GM19035 (cell line): ENCODE data around the gene NAXE.
"Not testable (repeated sequence)": the region's sequence is repeated elsewhere in the genome, so short reads cannot be mapped to it uniquely, and the experiment has no call there.

Experiments used
- ATAC-seq: cut with Tn5 transposase; IDR thresholded peaks from one replicate; pipeline ENCODE4 v1.9.1; 2021; ENCODE audit not compliant: unreplicated experiment

NAXE gene

GRCh38 chr1:156591432-156592157 lies at the start of gene NAXE:
TSS of gene NAXE (plus strand) at chr1:156591776. CDS start at chr1:156591805, 29 bp downstream.
- ATAC-seq, result peak; percentile 83

DNA sequence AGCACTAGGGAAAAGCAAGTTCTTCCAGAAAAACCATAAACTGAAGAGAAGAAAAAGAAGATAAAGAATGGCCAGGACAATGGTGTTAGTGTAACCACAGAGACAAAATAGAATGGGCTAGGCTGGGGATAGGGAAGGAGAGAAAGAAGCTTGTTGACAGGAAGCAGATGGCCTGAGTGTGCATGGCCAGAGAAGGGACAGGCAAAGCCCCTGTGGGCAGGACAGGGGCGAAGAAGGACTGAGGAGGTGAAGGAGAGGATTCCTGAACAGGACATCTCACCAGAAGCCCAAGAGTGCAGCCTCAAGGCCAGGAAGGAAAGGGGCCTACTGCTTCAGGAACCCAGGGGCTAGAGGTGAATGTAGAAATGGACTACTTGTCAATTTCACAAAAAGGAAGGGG lies 48.5 kb upstream of the NAXE start:
- no peak for ATAC-seq

DNA sequence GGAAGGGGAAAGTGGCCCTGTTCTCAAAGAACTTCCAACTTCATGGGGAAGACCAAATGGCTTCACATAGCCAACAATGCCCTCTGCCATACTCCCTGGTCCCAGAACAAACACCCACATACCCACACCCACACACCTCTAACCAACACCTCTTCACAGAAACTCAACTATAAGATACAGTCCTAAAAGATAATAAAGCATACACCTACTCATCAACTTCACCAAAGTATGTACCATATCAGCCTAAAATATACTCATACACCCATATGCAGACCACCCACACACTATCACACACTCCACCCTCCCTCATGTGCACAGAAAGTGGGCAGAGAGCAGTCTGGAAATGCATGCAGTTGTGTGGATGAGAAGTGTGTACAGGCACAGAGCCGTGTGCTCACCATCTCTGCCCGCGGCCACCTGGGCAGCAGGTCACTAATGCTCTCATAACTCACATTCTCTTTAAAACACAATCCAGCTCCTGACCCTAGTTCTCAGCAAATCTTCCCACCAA lies 46.9 kb upstream of the NAXE start:
- no peak for ATAC-seq

GRCh38 chr1:156546267-156546666 lies 45.3 kb upstream of the NAXE start:
- ATAC-seq, result no peak

DNA sequence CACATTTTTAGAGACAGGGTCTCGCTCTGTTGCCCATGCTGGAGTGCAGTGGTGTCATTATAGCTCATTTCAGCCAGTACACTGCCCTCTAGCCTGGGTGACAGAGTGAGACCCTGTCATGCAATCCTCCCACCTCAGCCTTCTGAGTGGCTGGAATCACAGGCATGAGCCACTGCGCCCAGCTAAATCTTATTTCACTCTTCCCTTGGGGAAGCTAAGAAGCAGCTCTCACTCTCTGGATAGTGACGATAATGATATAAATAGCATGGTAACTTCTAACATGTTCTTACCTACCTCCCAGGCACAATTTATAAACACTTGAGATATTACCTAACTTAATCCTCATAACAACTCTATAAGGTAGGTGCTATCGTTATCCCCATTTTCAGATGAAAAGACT lies 44.1 kb upstream of the NAXE start:
- no peak for ATAC-seq

DNA sequence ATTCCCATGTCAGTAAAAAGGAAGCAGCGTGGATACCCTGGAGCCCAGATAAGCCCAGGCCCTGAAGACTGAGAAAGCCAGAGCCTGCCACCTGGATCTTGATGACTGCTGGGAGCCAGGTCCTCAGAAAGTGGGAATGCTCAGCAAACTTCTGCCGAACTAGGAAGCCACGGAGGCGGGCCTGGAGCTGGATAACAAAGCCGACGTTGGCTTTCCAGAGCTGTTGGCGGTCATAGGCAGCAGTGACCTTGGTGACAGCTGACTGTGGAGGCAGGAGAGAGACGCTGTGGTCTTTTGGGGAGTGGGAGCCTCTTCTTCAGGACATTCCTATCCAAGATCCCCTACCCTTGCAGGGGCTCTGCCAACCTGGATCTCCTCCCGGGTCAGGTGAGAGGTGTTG lies 43.6 kb upstream of the NAXE start:
- no peak for ATAC-seq

GRCh38 chr1:156549390-156549789 lies 42.2 kb upstream of the NAXE start:
- no peak for ATAC-seq

DNA sequence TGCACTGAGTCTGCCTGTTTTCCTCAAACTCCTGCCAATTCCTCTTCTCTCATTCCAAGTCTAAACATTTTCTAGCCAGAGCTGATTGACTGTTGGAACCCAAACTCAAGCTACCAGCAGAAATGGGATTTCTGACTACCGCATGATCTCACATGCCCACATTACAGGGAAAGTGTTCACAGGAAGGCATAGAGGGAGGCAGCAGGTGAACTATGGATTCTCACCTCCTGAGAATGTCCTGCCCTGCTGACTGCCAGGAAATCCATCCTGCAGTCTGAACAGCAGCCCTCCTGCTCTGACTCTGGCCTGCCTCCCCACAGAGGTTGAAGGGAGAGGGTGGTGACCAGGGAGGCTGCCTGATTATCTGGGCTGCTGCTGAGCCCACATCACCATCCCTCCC lies 41.7 kb upstream of the NAXE start:
- ATAC-seq, result no peak

- ATAC-seq, result no peak
Measured at GRCh38 chr1:156550346-156550745, 41.2 kb upstream of the NAXE start.

DNA sequence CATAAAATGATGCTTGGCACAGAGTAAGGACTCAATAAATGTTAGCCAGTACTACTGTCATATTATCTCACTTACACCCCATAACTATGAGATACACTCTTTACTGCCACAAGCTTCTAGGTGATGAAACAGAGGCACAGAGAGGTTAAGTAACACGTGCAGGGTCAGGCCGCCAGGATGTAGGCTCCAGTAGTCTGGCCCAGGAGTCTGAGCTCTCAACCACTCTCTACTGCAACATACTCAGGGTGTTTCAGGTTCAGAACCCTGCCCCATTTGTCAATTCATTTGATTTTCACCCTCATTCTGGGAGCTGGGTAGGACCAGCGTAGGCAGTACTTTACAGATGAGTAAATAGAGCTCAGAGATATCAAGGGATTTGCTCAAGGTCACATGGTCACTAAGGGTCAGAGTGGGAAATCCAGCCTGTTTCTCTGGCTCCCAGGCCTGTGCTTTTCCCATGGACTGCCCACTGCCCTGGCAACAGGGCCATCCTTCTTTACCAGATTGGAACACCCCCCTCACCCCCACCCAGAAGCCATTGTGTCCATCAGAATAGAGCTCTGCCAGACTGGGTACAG lies 40.4 kb upstream of the NAXE start:
- ATAC-seq, result no peak

DNA sequence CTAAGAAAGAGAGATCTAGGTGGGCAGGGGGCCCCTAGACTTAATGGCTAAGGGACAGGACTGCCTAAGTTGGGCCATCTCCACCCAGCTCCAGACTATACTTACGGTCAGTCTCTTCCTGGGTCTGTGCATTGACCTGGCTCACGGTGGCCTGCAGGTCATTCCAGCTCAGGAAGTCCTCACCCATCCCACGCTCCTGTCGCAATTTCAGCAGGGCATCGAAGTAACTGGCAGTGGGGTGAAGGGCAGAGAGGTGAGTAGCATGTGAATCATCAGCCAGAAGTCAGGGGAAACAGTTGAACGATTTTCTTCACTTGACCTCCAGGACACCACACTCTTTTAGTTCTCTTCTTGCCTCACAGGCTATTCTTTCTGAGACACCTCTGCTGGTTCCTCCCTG lies 39.7 kb upstream of the NAXE start:
- ATAC-seq, result no peak

GRCh38 chr1:156552518-156552917 lies 39.1 kb upstream of the NAXE start:
- no peak for ATAC-seq

DNA sequence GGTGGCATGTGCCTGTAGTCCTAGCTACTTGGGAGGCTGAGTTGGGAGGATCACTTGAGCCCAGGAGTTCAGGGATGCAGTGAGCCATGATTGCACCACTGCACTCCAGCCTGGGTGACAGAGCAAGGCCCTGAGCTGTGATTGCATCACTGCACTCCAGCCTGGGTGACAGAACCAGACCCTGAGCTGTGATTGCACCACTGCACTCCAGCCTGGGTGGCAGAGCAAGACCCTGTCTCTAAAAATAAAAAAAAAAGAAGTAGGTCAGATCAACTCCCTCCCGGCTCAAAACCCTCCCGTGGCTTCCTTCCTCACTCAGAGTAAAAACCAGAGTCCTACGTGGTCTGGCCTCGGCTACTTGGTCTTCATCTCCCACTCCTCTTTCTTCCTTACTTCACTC lies 38.6 kb upstream of the NAXE start:
- not testable (repeated sequence) for ATAC-seq

- no peak for ATAC-seq
Measured at GRCh38 chr1:156553860-156554485, 37.6 kb upstream of the NAXE start.

DNA sequence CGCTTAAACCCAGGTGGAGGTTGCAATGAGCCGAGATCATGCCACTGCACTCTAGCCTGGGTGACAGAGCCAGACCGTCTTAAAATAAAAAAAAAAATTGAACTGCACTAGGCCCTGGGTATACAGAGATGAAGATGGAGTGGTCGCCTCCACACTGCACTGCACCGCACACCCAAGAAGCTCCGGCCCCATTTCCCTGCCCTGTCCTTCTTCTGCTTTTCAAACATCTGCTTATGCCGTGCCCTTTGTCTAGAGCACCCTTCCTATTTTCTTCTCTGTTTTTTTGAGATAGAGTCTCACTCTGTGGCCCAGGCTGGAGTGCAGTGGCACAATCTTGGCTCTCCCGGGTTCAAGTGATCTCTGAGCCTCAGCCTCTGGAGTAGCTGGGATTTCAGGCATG lies 36.6 kb upstream of the NAXE start:
- ATAC-seq, result no peak

DNA sequence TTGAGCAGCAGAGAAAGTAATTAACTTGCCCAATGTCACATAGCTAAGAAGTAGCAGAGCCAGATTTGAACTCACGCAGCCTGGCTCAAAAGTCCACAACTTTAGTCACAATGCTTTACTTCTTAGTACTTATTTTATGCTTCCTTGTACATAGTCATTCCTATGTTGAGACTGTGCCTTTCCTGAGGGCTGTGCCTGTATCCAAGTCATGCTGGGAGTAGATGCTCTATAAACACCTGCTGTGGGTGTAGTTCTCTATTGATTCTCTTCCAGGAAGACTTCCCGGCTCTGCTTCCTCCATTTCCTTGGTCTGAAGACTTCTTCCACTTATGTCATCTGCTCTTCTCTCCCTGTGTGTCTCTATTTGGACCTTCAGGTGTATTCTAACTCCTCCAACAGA lies 35.9 kb upstream of the NAXE start:
- ATAC-seq, result no peak

- no peak for ATAC-seq
Measured at GRCh38 chr1:156556354-156556753, 35.2 kb upstream of the NAXE start.

DNA sequence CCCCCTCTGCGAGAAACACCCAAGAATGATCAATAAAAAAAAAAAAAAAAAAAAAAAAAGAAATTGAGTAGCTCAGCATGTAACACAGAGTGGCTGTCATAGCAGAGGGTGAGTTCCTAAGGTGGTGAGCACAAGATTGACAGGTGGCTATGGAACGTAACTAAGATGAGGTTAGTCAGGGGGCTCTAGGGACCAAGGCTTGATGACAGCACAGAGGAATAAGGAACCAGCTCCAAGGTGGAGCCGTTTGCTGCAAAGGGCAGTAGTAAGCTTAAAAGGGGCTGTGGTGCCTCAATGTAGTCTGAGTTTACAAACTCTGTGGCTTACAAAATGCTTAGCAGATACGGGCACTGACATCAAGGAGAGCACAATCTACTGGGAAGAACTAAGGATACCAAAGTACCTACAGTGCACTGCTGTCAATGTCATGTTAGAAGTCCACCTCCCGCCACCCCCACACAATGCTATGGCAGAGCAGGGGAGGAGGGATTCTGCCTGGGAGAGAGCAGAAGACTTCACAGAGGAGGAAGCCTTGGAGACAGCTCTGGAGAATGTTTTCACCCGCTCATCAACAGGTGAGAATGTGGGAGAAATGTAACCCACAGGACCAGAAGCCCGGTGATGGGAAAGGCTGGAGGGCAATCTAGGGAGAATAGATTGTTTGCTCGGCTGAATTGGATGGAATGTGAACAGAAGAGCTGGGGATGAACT lies 32.3 kb upstream of the NAXE start:
- ATAC-seq, result no peak

DNA sequence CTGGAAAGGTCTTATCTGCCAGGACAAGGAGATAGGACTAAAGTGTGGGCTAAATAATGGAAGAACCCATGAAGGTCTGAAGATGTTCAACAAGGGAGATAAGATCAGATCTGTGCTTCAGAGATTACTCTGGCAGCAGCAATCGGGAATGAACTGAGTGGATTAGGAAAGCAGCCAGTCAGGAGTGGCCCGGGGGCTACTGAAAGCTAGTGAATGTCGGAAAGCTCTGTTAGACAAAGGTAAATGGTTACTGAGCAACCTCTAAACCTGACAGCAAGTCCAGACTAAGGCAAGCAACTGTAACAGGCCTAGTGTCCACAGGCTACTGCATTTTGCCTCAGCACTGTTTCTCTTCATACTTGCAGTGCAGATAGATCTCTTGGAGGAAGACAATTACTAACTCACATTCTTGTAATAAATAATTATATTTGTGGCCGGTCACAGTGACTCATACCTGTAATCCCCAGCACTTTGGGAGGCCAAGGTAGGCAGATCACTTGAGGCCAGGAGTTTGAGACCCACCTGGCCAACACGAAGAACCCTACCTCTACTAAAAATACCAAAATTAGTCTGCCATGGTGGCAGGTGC lies 31.7 kb upstream of the NAXE start:
- ATAC-seq, result no peak

- no peak for ATAC-seq
Measured at GRCh38 chr1:156560585-156561163, 30.9 kb upstream of the NAXE start.

DNA sequence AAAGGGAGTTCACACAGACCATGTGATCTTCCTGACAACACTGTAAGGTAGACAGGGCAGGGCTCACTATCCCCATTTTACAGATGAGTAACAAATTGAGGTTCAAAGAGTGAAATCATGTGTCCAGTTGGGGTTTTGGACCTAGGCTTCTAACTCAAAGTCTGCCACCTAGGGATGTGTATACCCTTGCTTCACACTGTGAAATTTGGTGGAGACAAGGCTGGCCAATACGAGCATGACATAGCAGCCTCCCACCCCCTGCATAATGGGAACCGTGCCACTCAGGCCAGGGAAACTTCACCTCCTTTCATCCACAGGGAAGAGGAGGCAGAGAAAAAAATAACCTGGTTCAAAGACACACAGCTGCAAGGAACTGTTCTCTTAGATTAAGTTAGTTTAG lies 26.1 kb upstream of the NAXE start:
- no peak for ATAC-seq
